ENCODE results near the gene ANXA1.

DNA sequence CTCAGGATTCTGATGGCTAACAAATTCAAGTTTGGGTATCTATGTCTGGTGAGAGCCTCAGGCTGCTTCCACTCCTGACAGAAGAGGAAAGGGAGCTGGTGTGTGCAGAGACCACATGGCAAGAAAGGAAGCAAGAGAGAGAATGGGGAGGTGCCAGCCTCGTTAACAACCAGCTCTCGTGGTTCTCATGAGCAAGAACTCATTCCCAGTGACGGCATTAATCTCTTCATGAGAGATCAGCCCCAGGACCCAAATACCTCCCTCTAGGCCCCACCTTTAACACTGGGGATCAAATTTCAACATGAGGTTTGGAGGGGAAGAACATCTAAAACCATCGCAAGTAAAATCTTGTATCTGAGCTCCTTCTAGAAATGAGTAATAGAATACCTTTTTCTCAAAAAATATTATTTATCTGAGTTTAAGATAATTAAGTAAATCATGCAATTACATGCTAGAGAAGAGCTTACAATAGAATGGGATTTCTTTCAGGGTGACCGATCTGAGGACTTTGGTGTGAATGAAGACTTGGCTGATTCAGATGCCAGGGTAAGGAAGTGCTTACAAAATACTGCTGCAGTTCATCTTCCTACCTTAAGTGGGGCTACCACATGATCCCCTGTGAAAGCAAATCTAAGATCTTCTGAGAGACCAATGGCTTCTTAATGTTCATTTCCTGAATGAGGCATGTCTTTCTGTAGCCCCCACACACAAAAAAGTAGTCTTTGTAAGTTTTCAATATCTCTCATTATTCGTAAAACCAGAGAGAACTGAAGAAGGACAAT, 11.5 kb downstream of the ANXA1 start:
- TF ChIP-seq, protein P1, sequence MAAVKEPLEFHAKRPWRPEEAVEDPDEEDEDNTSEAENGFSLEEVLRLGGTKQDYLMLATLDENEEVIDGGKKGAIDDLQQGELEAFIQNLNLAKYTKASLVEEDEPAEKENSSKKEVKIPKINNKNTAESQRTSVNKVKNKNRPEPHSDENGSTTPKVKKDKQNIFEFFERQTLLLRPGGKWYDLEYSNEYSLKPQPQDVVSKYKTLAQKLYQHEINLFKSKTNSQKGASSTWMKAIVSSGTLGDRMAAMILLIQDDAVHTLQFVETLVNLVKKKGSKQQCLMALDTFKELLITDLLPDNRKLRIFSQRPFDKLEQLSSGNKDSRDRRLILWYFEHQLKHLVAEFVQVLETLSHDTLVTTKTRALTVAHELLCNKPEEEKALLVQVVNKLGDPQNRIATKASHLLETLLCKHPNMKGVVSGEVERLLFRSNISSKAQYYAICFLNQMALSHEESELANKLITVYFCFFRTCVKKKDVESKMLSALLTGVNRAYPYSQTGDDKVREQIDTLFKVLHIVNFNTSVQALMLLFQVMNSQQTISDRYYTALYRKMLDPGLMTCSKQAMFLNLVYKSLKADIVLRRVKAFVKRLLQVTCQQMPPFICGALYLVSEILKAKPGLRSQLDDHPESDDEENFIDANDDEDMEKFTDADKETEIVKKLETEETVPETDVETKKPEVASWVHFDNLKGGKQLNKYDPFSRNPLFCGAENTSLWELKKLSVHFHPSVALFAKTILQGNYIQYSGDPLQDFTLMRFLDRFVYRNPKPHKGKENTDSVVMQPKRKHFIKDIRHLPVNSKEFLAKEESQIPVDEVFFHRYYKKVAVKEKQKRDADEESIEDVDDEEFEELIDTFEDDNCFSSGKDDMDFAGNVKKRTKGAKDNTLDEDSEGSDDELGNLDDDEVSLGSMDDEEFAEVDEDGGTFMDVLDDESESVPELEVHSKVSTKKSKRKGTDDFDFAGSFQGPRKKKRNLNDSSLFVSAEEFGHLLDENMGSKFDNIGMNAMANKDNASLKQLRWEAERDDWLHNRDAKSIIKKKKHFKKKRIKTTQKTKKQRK (IDR thresholded peaks at IDR 0.05; ENCODE audit: low read length), result no peak
- TF ChIP-seq POLR2AphosphoS5 (IDR thresholded peaks at IDR 0.05; ENCODE audit: low read depth, low read length) (no peak), EZH2 (conservative IDR thresholded peaks at IDR 0.05; ENCODE audit: low read depth, low read length) (no peak), NCOA1 (CRISPR knock-in tag; IDR thresholded peaks at IDR 0.05) (no peak), JUN (CRISPR knock-in tag; IDR thresholded peaks at IDR 0.05) (no peak)
